Hematopoietic multipotent progenitor cell treated with erythropoietin and hydrocortisone succinate and interleukin-3 and kit ligand, for 17 days (in vitro differentiated cells): ENCODE measurements around the gene ZDHHC18.
"Not testable (repeated sequence)": the region's sequence is repeated elsewhere in the genome, so short reads cannot be mapped to it uniquely, and the experiment has no call there.

Experiments used
- DNase-seq: peaks from one replicate; pipeline ENCODE4 v3.0.0-alpha.2; 2015; ENCODE audit warnings: low spot score

ZDHHC18 gene

GRCh38 chr1:26833432-26834405, 7.2 kb downstream of the ZDHHC18 start:
- DNase-seq: no peak

- DNase-seq: not testable (repeated sequence)
Measured at GRCh38 chr1:26837665-26838064, 11.2 kb downstream of the ZDHHC18 start.

- no peak for DNase-seq
Measured at GRCh38 chr1:26838474-26839338, 12.2 kb downstream of the ZDHHC18 start.

GRCh38 chr1:26839339-26839722, 12.8 kb downstream of the ZDHHC18 start:
- no peak for DNase-seq

GRCh38 chr1:26839779-26840178, 13.3 kb downstream of the ZDHHC18 start:
- DNase-seq: no peak

GRCh38 chr1:26844424-26845196, 18.1 kb downstream of the ZDHHC18 start:
- no peak for DNase-seq

- not testable (repeated sequence) for DNase-seq
Measured at GRCh38 chr1:26847826-26848225, 21.3 kb downstream of the ZDHHC18 start.

GRCh38 chr1:26848499-26848898, 22.0 kb downstream of the ZDHHC18 start:
- no peak for DNase-seq

GRCh38 chr1:26848941-26849774, 22.7 kb downstream of the ZDHHC18 start:
- no peak for DNase-seq

GRCh38 chr1:26851106-26851684, 24.7 kb downstream of the ZDHHC18 start:
- DNase-seq: no peak

GRCh38 chr1:26852701-26853100, 26.2 kb downstream of the ZDHHC18 start:
- no peak for DNase-seq

GRCh38 chr1:26853156-26853555, 26.7 kb downstream of the ZDHHC18 start:
- peak; percentile 94 for DNase-seq

GRCh38 chr1:26853600-26853999, 27.1 kb downstream of the ZDHHC18 start:
- DNase-seq: no peak

- DNase-seq: peak; percentile 72
Measured at GRCh38 chr1:26854906-26855305, 28.4 kb downstream of the ZDHHC18 start.

GRCh38 chr1:26855636-26856035, 29.1 kb downstream of the ZDHHC18 start:
- no peak for DNase-seq

- no peak for DNase-seq
Measured at GRCh38 chr1:26856181-26856580, 29.7 kb downstream of the ZDHHC18 start.

- no peak for DNase-seq
Measured at GRCh38 chr1:26856604-26857469, 30.3 kb downstream of the ZDHHC18 start.

GRCh38 chr1:26857473-26858060, 31.1 kb downstream of the ZDHHC18 start:
- no peak for DNase-seq

GRCh38 chr1:26858160-26858559, 31.7 kb downstream of the ZDHHC18 start:
- no peak for DNase-seq
